ENCODE results near the gene OLFM1. TPM values are rescaled to one million over a fixed set of nuclear protein-coding genes. Genes with fewer than 3 reads are reported as not detected.

OLFM1 gene
- total RNA-seq, 1 experiment from 2014 or later: 0.39 TPM

DNA sequence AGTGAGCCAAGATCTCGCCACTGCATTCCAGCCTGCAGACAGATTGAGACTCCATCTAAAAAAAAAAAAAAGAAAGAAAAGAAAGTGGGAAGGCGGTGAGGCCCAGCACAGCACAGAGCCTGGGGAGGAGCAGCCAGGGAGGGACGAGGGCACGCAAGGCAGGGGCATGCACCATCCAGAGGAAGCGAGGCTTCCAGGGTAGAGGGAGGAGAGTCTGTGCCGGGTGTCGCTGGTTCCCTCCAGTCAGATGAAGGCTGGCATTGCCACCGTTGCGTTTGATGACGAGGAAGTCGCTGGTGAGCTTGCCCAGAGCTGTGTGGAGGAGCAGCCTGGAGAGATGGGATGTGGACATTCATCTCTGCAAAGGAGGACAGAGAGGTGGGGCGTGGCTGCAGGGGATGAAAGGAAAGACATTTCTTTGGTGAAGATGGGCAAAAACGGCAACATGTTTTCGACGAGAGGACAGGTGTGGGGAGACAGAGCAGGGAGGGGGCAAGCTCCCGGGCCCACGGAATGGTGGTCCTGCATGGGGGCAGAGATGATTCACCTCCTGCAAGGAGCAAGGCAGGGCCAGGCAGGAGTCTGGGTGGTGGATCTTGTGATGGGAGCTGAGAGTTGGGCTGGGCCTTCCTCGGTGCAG lies 18.6 kb upstream of the OLFM1 start:
- Histone ChIP-seq H3K27ac (ENCODE audit: low read length) (no peak overlapping the region), H3K27me3 (ENCODE audit: control insufficient read depth, insufficient read depth, low read length) (no peaks in the 10 kb centered on the region), H3K9me3 (ENCODE audit: control insufficient read depth, insufficient read depth, low read depth, low read length) (no peaks in the 10 kb centered on the region), H3K4me1 (ENCODE audit: control insufficient read depth, insufficient read depth, low read length) (no peaks in the 10 kb centered on the region), H3K36me3 (ENCODE audit: control insufficient read depth, insufficient read depth, low read length) (no peaks in the 10 kb centered on the region), H3K4me3 (ENCODE audit: low read depth in 2 of 2, low read length in 2 of 2) (no peak overlapping the region)
- ChIA-PET CTCF (no interaction called here), POLR2A (interaction anchor here (0.7 kb wide), 1 partner anchor 178 kb away, joined by 6 read pairs; no protein-coding TSS in a partner anchor)
- ATAC-seq: no peak
- in situ Hi-C loops (cut with HindIII; ENCODE audit: low pct_unique_long_range_greater_than_20kb, low sequenced_read_pairs) (no loop called here), intact Hi-C loops (cut with micrococcal nuclease; ENCODE audit: unreplicated experiment) (no loop called here)
- TF ChIP-seq, protein P1, sequence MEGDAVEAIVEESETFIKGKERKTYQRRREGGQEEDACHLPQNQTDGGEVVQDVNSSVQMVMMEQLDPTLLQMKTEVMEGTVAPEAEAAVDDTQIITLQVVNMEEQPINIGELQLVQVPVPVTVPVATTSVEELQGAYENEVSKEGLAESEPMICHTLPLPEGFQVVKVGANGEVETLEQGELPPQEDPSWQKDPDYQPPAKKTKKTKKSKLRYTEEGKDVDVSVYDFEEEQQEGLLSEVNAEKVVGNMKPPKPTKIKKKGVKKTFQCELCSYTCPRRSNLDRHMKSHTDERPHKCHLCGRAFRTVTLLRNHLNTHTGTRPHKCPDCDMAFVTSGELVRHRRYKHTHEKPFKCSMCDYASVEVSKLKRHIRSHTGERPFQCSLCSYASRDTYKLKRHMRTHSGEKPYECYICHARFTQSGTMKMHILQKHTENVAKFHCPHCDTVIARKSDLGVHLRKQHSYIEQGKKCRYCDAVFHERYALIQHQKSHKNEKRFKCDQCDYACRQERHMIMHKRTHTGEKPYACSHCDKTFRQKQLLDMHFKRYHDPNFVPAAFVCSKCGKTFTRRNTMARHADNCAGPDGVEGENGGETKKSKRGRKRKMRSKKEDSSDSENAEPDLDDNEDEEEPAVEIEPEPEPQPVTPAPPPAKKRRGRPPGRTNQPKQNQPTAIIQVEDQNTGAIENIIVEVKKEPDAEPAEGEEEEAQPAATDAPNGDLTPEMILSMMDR (IDR thresholded peaks at IDR 0.05): no peak
- TF ChIP-seq POLR2AphosphoS5 (IDR thresholded peaks at IDR 0.05; ENCODE audit: low read depth, low read length) (no peak), SIN3A (IDR thresholded peaks at IDR 0.05; ENCODE audit: borderline replicate concordance, insufficient read depth, low read depth, low read length) (no peak), TCF7L2 (IDR thresholded peaks at IDR 0.05; ENCODE audit: low read depth, low read length) (no peak)
- TF ChIP-seq, protein P2, sequence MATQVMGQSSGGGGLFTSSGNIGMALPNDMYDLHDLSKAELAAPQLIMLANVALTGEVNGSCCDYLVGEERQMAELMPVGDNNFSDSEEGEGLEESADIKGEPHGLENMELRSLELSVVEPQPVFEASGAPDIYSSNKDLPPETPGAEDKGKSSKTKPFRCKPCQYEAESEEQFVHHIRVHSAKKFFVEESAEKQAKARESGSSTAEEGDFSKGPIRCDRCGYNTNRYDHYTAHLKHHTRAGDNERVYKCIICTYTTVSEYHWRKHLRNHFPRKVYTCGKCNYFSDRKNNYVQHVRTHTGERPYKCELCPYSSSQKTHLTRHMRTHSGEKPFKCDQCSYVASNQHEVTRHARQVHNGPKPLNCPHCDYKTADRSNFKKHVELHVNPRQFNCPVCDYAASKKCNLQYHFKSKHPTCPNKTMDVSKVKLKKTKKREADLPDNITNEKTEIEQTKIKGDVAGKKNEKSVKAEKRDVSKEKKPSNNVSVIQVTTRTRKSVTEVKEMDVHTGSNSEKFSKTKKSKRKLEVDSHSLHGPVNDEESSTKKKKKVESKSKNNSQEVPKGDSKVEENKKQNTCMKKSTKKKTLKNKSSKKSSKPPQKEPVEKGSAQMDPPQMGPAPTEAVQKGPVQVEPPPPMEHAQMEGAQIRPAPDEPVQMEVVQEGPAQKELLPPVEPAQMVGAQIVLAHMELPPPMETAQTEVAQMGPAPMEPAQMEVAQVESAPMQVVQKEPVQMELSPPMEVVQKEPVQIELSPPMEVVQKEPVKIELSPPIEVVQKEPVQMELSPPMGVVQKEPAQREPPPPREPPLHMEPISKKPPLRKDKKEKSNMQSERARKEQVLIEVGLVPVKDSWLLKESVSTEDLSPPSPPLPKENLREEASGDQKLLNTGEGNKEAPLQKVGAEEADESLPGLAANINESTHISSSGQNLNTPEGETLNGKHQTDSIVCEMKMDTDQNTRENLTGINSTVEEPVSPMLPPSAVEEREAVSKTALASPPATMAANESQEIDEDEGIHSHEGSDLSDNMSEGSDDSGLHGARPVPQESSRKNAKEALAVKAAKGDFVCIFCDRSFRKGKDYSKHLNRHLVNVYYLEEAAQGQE (IDR thresholded peaks at IDR 0.05; ENCODE audit: insufficient read depth in 1 of 2, low read depth in 2 of 2, low read length in 1 of 2): no peak
- BruUV-seq (replicated peaks): no TSS peak
- DNase-seq (ENCODE audit: low read depth, low spot score): no peak

DNA sequence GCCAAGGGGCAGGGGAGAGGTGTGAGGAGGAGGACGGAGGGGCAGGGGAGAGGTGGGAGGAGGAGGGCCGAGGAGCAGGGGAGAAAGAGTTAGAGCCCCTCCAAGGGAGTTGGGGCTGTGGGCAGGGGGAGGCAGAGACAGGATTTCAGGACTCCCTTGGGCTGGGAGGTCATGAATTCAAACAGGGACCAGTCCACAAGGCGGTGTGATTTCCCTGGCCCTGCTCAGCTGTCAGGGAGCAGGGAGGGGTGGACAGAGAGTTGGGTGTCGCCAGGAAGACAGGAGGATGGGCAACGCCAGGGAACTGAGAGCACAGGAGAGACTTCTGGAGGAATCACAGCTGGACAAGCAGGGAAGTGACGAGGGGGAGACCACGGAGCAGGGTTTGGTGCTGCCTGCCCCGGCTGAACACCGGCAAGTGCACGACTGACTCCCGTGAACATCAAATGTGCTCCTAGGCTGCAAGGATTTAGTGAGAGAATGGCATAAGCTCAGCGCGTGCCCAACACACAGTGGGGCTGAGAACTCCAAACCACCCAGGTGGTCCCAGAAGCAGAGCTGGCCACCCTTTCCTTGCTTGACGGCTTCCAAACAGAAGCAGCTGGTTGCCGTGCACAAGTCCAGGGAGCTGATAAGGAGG lies 17.8 kb upstream of the OLFM1 start:
- no peaks in the 10 kb centered on the region for H3K9me3 ChIP-seq (ENCODE audit: control insufficient read depth, insufficient read depth, low read depth, low read length)

More for the DNA sequence above, 17.8 kb upstream of the OLFM1 start:
- H3K36me3 ChIP-seq (ENCODE audit: control insufficient read depth, insufficient read depth, low read length): no peaks in the 10 kb centered on the region
- POLR2A ChIA-PET: no interaction called here
- TF ChIP-seq SIN3A (IDR thresholded peaks at IDR 0.05; ENCODE audit: borderline replicate concordance, insufficient read depth, low read depth, low read length) (no peak), POLR2AphosphoS5 (IDR thresholded peaks at IDR 0.05; ENCODE audit: low read depth, low read length) (no peak), TCF7L2 (IDR thresholded peaks at IDR 0.05; ENCODE audit: low read depth, low read length) (no peak)
- TF ChIP-seq, protein P2 (IDR thresholded peaks at IDR 0.05; ENCODE audit: insufficient read depth in 1 of 2, low read depth in 2 of 2, low read length in 1 of 2): no peak
- TF ChIP-seq, protein P1 (IDR thresholded peaks at IDR 0.05): no peak
- DNase-seq (ENCODE audit: low read depth, low spot score) (no peak), ATAC-seq (no peak)
- in situ Hi-C loops (cut with HindIII; ENCODE audit: low pct_unique_long_range_greater_than_20kb, low sequenced_read_pairs) (no loop called here), intact Hi-C loops (cut with micrococcal nuclease; ENCODE audit: unreplicated experiment) (no loop called here)
- no peak overlapping the region for H3K27ac ChIP-seq (ENCODE audit: low read length)
- BruUV-seq (replicated peaks): no TSS peak
- H3K4me1 ChIP-seq (ENCODE audit: control insufficient read depth, insufficient read depth, low read length): no peaks in the 10 kb centered on the region
- no peak overlapping the region for H3K4me3 ChIP-seq (ENCODE audit: low read depth in 2 of 2, low read length in 2 of 2)
- CTCF ChIA-PET: no interaction called here
- H3K27me3 ChIP-seq (ENCODE audit: control insufficient read depth, insufficient read depth, low read length): no peaks in the 10 kb centered on the region

All from Panc1 (cell line).